Measurements from ENCODE around the gene DNAJC1.

- TF ChIP-seq CTCF (IDR thresholded peaks at IDR 0.05; ENCODE audit: extremely low read depth in 1 of 2, insufficient read depth in 1 of 2, low read depth in 1 of 2, low read length in 2 of 2) (peak; percentile 7 to 18), POLR2A (IDR thresholded peaks at IDR 0.05; ENCODE audit: low read depth, low read length) (no peak), EZH2 (IDR thresholded peaks at IDR 0.05; ENCODE audit: borderline replicate concordance, low read depth, low read length, severe bottlenecking) (no peak), POLR2AphosphoS5 (IDR thresholded peaks at IDR 0.05; ENCODE audit: insufficient read depth, low read depth, low read length) (no peak)
Measured at GRCh38 chr10:21993360-21994001, 10.0 kb downstream of the DNAJC1 start.

Data from endothelial cell of umbilical vein (primary cell).